Lower leg skin (tissue), 3 donors: ENCODE data around the gene MSANTD1.

Source experiments
- CTCF ChIP-seq, 3 donors: fragments of 450-650 bp; IDR thresholded peaks; one replicate each; pipeline ENCODE4 v1.5.1; 2016; ENCODE audit warnings: antibody characterized with exemption in 3 of 3, mild to moderate bottlenecking in 3 of 3, moderate library complexity in 2 of 3
- POLR2A ChIP-seq, 2 donors: fragments of 450-650 bp; IDR thresholded peaks; one replicate each; pipeline ENCODE4 v1.6.1; 2016 to 2017; ENCODE audit warnings: antibody characterized with exemption in 2 of 2, mild to moderate bottlenecking in 1 of 2, moderate library complexity in 1 of 2

GRCh38 chr4:3296651-3297050 lies 47.7 kb downstream of the MSANTD1 start:
- no peak for TF ChIP-seq POLR2A (IDR thresholded peaks at IDR 0.05)
- no peak for TF ChIP-seq CTCF (IDR thresholded peaks at IDR 0.05)
